SU-DHL-6 (cell line): ENCODE data around the gene KY.
"Not testable (repeated sequence)": the region's sequence is repeated elsewhere in the genome, so short reads cannot be mapped to it uniquely, and the experiment has no call there.

Experiments used
- H2AFZ ChIP-seq: fragments of 200-600 bp; sonication (generic); 2 replicates; pipeline ENCODE4 v1.6.1; 2014; ENCODE audit warnings: low read depth, mild to moderate bottlenecking, moderate library complexity, mixed read lengths, antibody characterized with exemption, low read length; ENCODE audit not compliant: severe bottlenecking
- H3F3A ChIP-seq: fragments of 200-600 bp; shearing (Covaris generic); 2 replicates; pipeline ENCODE4 v1.6.0; 2016; ENCODE audit warnings: antibody characterized with exemption, mild to moderate bottlenecking; ENCODE audit not compliant: insufficient read depth
- H3K27ac ChIP-seq: fragments of 200-600 bp; sonication (generic); 2 replicates; pipeline ENCODE4 v1.5.1; 2016; ENCODE audit warnings: low read depth, mild to moderate bottlenecking, low read length, moderate library complexity, mixed read lengths
- H3K27me3 ChIP-seq: fragments of 200-600 bp; sonication (generic), shearing (Covaris generic); 2 replicates; pipeline ENCODE4 v1.6.0; 2014; ENCODE audit warnings: mild to moderate bottlenecking, low read length
- H3K36me3 ChIP-seq: fragments of 200-600 bp; sonication (generic); 2 replicates; pipeline ENCODE4 v1.6.1; 2014; ENCODE audit warnings: mild to moderate bottlenecking, low read length, mixed read lengths
- H3K4me2 ChIP-seq: fragments of 300-600, 200-600 bp; shearing (Covaris generic), sonication (generic); 2 replicates; pipeline ENCODE4 v1.6.0; 2014; ENCODE audit warnings: low read length, low read depth, mild to moderate bottlenecking; ENCODE audit not compliant: poor library complexity, severe bottlenecking
- H3K4me3 ChIP-seq: fragments of 200-600 bp; sonication (generic); 2 replicates; pipeline ENCODE4 v1.5.1; 2014; ENCODE audit warnings: antibody characterized with exemption, low read length, mild to moderate bottlenecking, mixed read lengths; ENCODE audit not compliant: insufficient read depth, poor library complexity, severe bottlenecking
- H3K79me2 ChIP-seq: fragments of 200-600 bp; sonication (generic); 2 replicates; pipeline ENCODE4 v1.6.1; 2014; ENCODE audit warnings: mild to moderate bottlenecking, low read length, moderate library complexity; ENCODE audit not compliant: insufficient read depth
- H3K9ac ChIP-seq: fragments of 200-600 bp; sonication (generic); 2 replicates; pipeline ENCODE4 v1.7.0; 2014; ENCODE audit warnings: mild to moderate bottlenecking, low read length
- H3K9me2 ChIP-seq: fragments of 200-600 bp; sonication (generic); replicated peaks from 2 replicates; pipeline ENCODE4 v1.6.1; 2014; ENCODE audit warnings: low read length; ENCODE audit not compliant: insufficient read depth
- H3K9me3 ChIP-seq: fragments of 200-600 bp; sonication (generic); 2 replicates; pipeline ENCODE4 v1.6.1; 2014; ENCODE audit warnings: low read length, mixed read lengths; ENCODE audit not compliant: insufficient read depth
- H4K20me1 ChIP-seq: fragments of 200-600 bp; sonication (generic); 2 replicates; pipeline ENCODE4 v1.6.1; 2014; ENCODE audit warnings: low read depth, mild to moderate bottlenecking, antibody characterized with exemption, low read length, moderate library complexity, mixed read lengths
- EZH2phosphoT487 ChIP-seq: fragments of 200-600 bp; sonication (generic), shearing (Covaris generic); conservative IDR thresholded peaks from 2 replicates; pipeline ENCODE4 v1.6.1; 2018; ENCODE audit warnings: mild to moderate bottlenecking, antibody characterized with exemption, low read length, moderate library complexity, mixed read lengths
- TF ChIP-seq, protein P1 (sequence below): fragments of 200-600 bp; sonication (generic); IDR thresholded peaks from one replicate; pipeline ENCODE4 v1.5.1; 2017; ENCODE audit warnings: antibody characterized with exemption, mild to moderate bottlenecking, low read length, moderate library complexity; ENCODE audit not compliant: insufficient read depth, poor library complexity, severe bottlenecking

KY gene

DNA sequence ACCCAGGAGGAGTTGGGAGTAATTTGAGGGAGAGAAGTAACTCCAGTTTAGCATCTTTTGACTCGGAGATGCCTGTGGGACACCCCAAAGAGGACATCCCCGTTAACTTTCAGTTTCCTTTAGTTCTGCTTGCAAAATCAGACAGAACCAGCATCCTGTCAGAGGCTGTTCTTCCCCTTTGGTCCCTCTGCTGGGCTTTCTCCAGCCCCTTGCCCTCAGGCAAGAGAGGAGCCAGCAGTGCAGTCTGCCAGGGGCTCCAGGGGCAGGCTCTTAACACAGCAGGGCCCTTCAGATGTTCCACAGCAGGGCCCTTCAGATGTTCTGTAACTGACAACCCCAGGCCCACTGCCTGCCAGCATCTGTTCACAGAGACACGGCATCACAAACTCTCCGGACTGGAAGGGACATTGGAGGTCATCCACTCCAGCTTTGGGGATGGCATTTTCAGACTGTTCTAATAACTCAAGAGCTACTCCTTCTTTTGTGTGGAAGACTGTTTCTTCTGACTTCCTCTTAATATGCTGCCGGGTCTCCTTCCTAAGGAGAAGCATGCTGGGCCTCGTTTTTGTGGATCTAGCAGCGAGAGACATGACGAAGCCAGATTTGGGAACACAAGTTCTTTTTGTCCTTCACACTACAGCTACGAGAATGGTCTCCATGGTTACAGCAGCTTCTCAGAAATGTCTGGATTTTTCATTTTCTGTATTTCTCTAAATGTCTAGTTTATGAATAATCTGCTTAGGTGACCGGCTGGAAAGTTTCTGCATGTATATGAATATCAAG lies 51.9 kb downstream of the KY start:
- Histone ChIP-seq H3K27ac (no peak overlapping the region), H3K27me3 (no peaks in the 10 kb centered on the region), H3K4me3 (no peak overlapping the region), H3K9ac (no peak overlapping the region), H4K20me1 (no peaks in the 10 kb centered on the region), H3F3A (no peaks in the 10 kb centered on the region), H3K4me2 (no peak overlapping the region), H3K9me2 (no peaks in the 10 kb centered on the region), H3K36me3 (no peaks in the 10 kb centered on the region), H2AFZ (no peak overlapping the region), H3K9me3 (no peaks in the 10 kb centered on the region), H3K79me2 (no peaks in the 10 kb centered on the region)
- no peak for TF ChIP-seq EZH2phosphoT487
- TF ChIP-seq, protein P1, sequence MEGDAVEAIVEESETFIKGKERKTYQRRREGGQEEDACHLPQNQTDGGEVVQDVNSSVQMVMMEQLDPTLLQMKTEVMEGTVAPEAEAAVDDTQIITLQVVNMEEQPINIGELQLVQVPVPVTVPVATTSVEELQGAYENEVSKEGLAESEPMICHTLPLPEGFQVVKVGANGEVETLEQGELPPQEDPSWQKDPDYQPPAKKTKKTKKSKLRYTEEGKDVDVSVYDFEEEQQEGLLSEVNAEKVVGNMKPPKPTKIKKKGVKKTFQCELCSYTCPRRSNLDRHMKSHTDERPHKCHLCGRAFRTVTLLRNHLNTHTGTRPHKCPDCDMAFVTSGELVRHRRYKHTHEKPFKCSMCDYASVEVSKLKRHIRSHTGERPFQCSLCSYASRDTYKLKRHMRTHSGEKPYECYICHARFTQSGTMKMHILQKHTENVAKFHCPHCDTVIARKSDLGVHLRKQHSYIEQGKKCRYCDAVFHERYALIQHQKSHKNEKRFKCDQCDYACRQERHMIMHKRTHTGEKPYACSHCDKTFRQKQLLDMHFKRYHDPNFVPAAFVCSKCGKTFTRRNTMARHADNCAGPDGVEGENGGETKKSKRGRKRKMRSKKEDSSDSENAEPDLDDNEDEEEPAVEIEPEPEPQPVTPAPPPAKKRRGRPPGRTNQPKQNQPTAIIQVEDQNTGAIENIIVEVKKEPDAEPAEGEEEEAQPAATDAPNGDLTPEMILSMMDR = no peak

DNA sequence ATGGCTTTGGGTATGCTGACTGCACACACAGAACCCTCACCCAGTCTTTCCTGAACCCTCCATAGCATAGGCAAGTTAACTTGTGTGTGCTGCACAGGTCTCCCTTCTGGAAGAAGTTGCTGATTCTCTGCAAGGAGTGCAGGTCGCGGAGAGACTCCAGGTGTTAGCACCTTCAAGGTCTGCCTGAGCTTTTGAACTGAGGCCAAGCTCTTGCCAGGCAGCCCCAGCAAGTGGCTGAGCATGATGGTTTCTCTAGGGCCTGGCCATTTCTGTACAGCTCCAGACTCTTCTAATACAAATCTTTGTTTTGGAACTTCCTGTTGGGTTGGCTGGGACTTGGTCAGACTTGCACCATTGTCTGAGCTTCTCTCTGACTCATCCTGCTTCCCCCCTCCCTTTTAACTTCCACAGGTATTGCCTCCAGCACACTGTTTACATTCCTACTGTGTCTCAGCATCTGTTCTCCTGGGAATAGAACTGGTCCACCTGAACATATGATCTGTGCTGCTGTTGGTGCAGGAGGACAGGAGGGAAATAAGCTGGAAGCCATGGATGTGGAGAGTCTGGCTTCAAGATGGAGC lies 53.3 kb downstream of the KY start:
- no peaks in the 10 kb centered on the region for H3K9me3 ChIP-seq
- H3K4me2 ChIP-seq = no peak overlapping the region
- no peaks in the 10 kb centered on the region for H3K27me3 ChIP-seq
- no peak overlapping the region for H3K4me3 ChIP-seq
- H3K27ac ChIP-seq = no peak overlapping the region
- no peaks in the 10 kb centered on the region for H3F3A ChIP-seq
- H2AFZ ChIP-seq = no peak overlapping the region
- H3K36me3 ChIP-seq = no peaks in the 10 kb centered on the region
- H3K9me2 ChIP-seq = no peaks in the 10 kb centered on the region
- no peaks in the 10 kb centered on the region for H4K20me1 ChIP-seq
- TF ChIP-seq EZH2phosphoT487 = no peak
- TF ChIP-seq, protein P1 = no peak
- no peak overlapping the region for H3K9ac ChIP-seq
- no peaks in the 10 kb centered on the region for H3K79me2 ChIP-seq

DNA sequence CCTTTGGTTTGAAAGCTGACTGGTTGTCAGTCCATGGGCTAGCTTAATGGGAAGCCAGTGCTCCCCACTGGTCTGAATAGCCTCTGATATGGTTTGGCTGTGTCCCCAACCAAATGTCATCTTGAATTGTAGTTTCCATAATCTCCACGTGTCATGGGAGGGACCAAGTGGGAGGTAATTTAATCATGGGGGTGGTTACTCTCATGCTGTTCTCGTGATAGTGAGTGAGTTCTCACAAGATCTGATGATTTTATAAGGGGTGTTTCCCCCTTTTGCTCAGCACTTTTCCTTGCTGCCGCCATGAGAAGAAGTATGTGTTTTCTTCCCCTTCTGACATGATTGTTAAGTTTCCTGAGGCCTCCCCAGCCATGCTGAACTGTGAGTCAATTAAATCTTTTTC lies 55.8 kb downstream of the KY start:
- H3K4me3 ChIP-seq, H3K36me3 ChIP-seq, H3K27me3 ChIP-seq, H3K4me2 ChIP-seq, H3K79me2 ChIP-seq, H3K9me3 ChIP-seq, H3K9me2 ChIP-seq, H2AFZ ChIP-seq, H3K9ac ChIP-seq, H4K20me1 ChIP-seq, H3F3A ChIP-seq, H3K27ac ChIP-seq: not testable (repeated sequence)

DNA sequence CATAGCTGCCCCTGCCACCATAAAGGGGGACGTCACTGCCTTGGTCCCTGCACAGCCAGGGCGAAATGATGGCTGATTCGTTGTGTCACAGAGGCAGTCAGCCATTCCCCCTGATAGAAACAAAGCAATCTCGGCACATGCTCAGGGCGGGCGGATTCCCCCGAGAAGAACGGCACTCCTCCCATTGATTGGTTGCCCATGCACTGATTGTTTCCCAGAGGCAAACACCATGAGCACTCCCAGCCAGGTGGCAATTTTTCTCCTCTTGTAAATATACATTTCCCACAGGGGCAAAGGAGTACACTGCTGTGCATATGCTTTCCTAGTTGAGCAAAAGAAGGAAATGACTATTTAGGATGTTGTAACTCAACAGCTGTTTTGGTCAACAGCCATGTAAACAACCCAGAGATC lies 56.5 kb downstream of the KY start:
- no peak overlapping the region for H3K27ac ChIP-seq
- no peak for TF ChIP-seq EZH2phosphoT487
- TF ChIP-seq, protein P1 = no peak
- no peaks in the 10 kb centered on the region for H3K9me3 ChIP-seq
- H3K9ac ChIP-seq = no peak overlapping the region
- no peaks in the 10 kb centered on the region for H3K9me2 ChIP-seq
- no peaks in the 10 kb centered on the region for H3K36me3 ChIP-seq
- no peak overlapping the region for H3K4me2 ChIP-seq
- H3F3A ChIP-seq = no peaks in the 10 kb centered on the region
- no peaks in the 10 kb centered on the region for H4K20me1 ChIP-seq
- no peaks in the 10 kb centered on the region for H3K79me2 ChIP-seq
- no peaks in the 10 kb centered on the region for H3K27me3 ChIP-seq
- no peak overlapping the region for H2AFZ ChIP-seq
- H3K4me3 ChIP-seq = no peak overlapping the region
